ENCODE results near the gene NELFB.

The NELFB gene

GRCh38 chr9:137223078-137223970, 31.8 kb upstream of the NELFB start:
- DNase-seq = peak; percentile 97

DNA sequence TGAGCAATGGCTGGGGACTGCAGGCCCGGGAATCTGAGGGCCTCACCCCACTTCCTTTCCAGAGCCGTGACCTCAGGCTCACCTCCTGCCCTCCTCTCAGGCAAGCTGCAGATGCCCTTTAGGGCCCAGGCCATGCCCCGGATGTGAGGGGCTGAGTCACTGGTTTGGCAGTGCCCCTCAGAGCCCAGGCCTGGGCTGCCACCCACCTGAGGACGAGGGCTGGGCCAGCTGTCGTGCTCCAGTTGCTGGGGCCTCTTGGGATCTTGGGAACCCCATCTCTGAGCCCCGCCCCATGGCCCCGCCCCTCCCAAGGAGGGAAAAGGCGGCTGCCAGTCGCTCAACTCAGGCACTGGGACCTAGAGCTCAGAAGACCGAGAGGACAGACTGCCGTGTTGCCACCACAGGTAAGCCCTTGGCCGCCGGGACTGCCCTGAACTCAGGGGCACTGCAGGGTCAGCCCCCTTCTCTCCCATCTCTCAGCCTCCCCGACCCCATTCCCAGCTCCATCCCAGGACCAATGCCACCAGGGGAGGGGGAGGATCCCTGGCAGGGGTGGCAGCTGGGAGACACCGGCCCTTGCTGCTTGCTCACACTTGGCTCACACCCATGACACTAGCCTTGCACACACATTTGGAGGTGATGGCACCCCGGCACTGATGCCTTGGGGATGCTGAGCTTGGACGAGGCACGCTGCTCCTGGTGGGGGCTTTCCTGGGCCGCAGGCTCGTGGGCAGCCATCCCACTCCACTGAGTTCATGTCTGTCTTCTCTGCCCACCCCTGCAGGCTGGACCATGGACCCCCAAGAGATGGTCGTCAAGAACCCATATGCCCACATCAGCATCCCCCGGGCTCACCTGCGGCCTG, 30.1 kb upstream of the NELFB start, which contains the start of gene CYSRT1:
TSS of gene CYSRT1 (plus strand) at position 345 of the 865 bp plus-strand sequence. CDS start at position 793, 448 bp downstream.
- no peak for DNase-seq

GRCh38 chr9:137225699-137226331, 29.3 kb upstream of the NELFB start:
- no peak for DNase-seq

- no peak for DNase-seq
Observed at GRCh38 chr9:137226338-137227053, 28.6 kb upstream of the NELFB start.

- DNase-seq = peak; percentile 69
Observed at GRCh38 chr9:137227054-137227852, 27.9 kb upstream of the NELFB start, which contains the start of gene RNF224. RNF224 (plus strand) TSS chr9:137227502; CDS start chr9:137228336, 834 bp downstream.

GRCh38 chr9:137227853-137228505, 27.1 kb upstream of the NELFB start:
- no peak for DNase-seq

DNA sequence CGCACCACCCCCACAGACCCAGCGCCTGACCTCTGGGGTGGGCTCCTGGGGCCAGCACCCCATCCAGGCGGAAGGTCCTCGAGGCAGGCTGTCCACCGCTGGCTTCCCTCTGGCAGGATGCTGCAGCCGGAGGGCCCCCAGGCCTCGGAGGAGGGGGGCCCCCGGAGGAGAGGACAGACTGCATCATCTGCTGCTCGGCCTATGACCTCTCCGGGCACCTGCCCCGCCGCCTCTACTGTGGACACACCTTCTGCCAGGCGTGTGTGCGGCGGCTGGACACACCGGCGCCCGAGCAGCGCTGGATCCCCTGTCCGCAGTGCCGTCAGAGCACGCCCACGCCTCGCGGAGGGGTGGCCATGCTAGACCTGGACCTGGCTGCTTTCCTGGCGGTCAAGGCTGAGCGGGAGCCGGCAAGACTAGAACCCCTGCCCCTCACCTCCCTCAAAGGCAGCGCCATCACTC, 26.6 kb upstream of the NELFB start:
- DNase-seq = no peak

DNA sequence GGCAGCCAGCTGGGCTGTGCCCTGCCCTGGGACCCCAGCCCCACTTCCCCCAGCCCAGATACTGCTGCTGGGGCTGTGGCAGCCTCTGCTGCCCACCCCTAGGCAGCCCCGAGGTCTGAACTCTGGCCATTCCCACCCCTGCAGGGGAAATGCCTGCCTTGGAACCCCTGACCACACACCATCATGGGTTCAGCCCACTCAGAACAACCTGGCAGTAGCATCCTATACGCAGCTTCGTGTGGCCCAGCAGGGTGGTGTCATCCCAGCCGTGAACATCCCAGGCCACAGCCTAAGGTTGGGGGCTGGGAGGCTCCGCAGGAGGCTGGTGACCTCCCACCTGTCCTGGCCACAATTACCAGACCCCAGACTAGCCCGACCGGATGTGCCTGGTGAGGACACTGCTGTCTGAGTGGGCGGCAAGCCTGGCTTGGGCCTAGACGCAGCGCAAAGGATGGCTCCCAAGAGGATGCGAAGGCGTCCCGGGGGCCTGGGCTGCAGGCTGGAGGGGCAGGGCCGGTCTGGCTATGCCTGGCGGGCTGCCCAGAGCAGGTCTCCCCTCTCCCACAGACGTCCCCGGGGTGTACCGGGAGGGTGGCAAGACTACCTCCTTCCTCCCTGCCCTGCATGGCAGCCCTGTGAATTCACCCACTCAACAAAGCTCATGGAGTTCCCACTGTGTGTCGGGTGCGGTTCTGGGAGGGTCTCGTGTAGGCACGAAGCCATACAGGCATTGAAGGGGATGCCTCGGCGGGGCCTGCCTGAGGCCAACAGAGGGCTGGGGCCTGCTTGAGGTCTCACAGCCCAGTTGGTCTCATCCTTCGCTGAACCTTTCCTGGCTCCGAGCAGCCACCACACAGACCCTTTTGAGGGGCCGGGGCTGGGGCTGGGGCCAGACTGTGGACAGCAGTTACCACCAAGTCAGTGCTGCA, 25.9 kb upstream of the NELFB start:
- no peak for DNase-seq

DNA sequence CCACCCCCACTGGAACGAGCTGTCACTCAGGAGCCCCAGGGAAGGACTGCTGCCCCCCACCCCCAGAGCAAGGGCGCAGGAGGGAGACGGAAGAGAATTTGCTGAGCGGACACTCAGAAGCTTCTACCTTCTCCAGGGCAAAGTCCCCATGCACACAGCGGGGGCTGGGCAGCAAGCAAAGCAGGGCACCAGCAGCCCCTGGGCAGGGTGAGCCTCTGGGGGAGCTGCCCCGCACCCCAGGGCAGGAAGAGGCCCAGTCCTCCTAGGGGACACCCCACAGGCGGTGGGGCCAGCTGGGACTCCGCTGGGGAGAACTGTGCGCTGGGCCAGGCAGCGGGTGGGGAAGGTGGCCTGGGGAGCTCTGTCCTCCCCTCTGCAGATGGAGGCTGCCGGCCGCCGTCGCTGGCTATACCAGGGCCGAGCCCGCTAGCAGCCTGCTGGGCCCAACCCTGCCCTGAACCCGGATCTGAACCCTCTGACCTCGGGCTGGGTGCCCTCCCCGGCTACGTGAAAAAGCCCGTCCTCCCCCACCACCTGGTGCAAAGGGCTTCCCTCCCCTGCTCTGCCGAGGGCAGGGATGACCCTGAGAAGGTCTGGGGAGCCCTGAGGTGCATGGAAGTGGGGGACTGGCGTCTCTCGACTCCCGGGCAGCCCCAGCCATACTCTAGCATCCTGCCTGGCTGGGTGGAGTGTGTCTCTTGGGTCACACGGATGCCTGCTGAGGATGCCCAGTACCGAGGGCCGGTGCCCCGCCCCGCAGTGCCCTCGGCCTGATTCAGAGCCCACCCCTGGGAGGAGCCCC, 25.0 kb upstream of the NELFB start:
- no peak for DNase-seq

GRCh38 chr9:137230705-137231371, 24.3 kb upstream of the NELFB start, which contains the start of gene SLC34A3:
SLC34A3 (plus strand) TSS chr9:137230901; CDS start chr9:137231703, 802 bp downstream.
- no peak for DNase-seq

GRCh38 chr9:137231372-137232039, 23.6 kb upstream of the NELFB start:
- no peak for DNase-seq

DNA sequence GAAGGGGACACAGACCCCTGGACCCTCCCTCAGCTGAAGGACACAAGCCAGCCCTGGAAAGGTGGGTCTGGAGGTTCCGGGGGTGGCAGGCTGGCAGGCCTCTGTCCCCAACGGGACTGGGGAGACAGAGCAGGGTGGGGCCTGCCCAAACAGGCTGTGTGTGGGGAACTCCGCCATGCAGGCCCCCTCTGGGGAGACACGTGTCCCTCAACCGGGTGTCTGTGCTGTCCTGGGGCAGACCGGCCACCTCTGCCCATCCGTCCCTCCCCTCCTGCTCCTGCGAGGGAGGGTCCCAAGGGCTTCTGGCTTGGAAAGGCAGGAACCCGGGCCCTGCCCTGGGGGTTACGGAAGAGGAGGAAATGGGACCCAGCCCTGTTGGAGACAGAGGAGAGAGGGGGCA, 23.0 kb upstream of the NELFB start:
- no peak for DNase-seq

GRCh38 chr9:137232510-137232909, 22.6 kb upstream of the NELFB start:
- no peak for DNase-seq

DNA sequence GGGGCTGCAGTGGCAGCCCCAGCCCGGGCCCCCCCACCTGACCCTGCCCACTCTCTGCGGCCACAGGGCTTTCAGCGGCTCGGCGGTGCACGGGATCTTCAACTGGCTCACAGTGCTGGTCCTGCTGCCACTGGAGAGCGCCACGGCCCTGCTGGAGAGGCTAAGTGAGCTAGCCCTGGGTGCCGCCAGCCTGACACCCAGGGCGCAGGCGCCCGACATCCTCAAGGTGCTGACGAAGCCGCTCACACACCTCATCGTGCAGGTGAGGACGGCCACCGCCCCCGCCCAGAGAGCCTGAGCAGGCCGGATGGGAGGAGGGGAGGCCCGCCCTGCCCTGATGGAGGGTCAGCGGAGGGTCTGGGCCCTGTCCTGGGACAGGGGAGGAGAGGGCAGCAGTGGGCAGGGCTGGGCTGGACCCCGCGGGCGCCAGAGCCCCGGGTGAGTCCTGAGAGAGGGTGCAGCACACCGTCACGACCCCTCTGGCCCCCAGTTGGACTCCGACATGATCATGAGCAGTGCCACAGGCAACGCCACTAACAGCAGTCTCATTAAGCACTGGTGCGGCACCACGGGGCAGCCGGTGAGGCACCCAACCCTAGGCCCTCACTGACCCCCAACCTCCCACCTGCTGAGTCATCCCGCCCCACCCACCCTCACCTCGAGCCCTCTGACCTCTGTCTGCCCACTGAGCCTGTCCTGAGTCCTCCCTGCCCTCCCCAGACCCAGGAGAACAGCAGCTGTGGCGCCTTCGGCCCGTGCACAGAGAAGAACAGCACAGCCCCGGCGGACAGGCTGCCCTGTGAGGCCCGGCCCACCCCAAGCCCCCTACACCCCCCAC, 21.8 kb upstream of the NELFB start:
- no peak for DNase-seq

DNA sequence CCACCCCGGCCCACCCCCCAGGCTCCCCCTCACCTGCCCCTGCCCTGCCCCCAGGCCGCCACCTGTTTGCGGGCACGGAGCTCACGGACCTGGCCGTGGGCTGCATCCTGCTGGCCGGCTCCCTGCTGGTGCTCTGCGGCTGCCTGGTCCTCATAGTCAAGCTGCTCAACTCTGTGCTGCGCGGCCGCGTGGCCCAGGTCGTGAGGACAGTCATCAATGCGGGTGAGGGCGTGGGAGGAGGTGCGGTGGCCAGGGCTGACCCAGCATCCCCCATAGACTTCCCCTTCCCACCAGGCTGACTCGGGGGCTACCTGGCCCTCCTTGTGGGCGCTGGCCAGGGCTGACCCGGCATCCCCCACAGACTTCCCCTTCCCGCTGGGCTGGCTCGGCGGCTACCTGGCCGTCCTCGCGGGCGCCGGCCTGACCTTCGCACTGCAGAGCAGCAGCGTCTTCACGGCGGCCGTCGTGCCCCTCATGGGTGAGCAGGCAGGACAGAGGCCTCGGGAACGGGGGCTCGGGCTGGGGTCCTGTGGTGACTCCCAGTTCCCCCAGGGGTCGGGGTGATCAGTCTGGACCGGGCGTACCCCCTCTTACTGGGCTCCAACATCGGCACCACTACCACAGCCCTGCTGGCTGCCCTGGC, 21.0 kb upstream of the NELFB start:
- DNase-seq = no peak
